ENCODE measurements around the gene MISP.
"Not testable (repeated sequence)": the region's sequence is repeated elsewhere in the genome, so short reads cannot be mapped to it uniquely, and the experiment has no call there.

MISP gene
- total RNA-seq = 0 to 0.77 (median 0) reads per million in 17 experiments

- DNase-seq = no peak
These were observed at the start of gene MISP for GRCh38 chr19:750640-751423. MISP (plus strand) TSS chr19:751112; CDS start chr19:756947, 5,835 bp downstream.

- not testable (repeated sequence) for DNase-seq
These were observed 48.1 kb upstream of the MISP start for GRCh38 chr19:702847-703246.

- DNase-seq = peak in 1 of 4 experiments; percentile 19
These were observed 47.6 kb upstream of the MISP start for GRCh38 chr19:703329-703650.

- DNase-seq = peak; percentile 91 to 96 (median 94)
These were observed 47.1 kb upstream of the MISP start for GRCh38 chr19:703651-704446.

- no peak for DNase-seq
These were observed 46.5 kb upstream of the MISP start for GRCh38 chr19:704447-704741.

GRCh38 chr19:708154-709143 is 42.5 kb upstream of the MISP start, which contains the start of gene PALM:
PALM (plus strand) TSS chr19:708935; CDS start chr19:709147, 212 bp downstream.
- peak in 1 of 4 experiments; percentile 40 for DNase-seq

GRCh38 chr19:709196-709964 is 41.5 kb upstream of the MISP start:
- DNase-seq = no peak

GRCh38 chr19:709965-710571 is 40.8 kb upstream of the MISP start:
- DNase-seq = no peak

GRCh38 chr19:710767-711166 is 40.1 kb upstream of the MISP start:
- DNase-seq = no peak

- no peak for DNase-seq
These were observed 39.7 kb upstream of the MISP start for GRCh38 chr19:711254-711653.

- DNase-seq = no peak
These were observed 35.6 kb upstream of the MISP start for GRCh38 chr19:715347-715746.

- no peak for DNase-seq
These were observed 32.5 kb upstream of the MISP start for GRCh38 chr19:718251-718951.

- peak in 2 of 4 experiments; percentile 26 to 42 for DNase-seq
These were observed 31.9 kb upstream of the MISP start for GRCh38 chr19:718991-719512.

GRCh38 chr19:719636-720344 is 31.1 kb upstream of the MISP start:
- no peak for DNase-seq

GRCh38 chr19:720345-721160 is 30.4 kb upstream of the MISP start:
- DNase-seq = no peak

- DNase-seq = no peak
These were observed 28.3 kb upstream of the MISP start for GRCh38 chr19:722553-723101.

- no peak for DNase-seq
These were observed 27.7 kb upstream of the MISP start for GRCh38 chr19:723247-723646.

- no peak for DNase-seq
These were observed 27.2 kb upstream of the MISP start for GRCh38 chr19:723714-724113.

Measured in suppressor macrophage (primary cell).